Measurements from ENCODE around the gene CTPS1. TPM values are rescaled to one million over a fixed set of nuclear protein-coding genes. Genes with fewer than 3 reads are reported as not detected.

The CTPS1 gene
- total RNA-seq, 3 donors from 2014 or later, result 13.1 to 20.0 (median 13.2) TPM

DNA sequence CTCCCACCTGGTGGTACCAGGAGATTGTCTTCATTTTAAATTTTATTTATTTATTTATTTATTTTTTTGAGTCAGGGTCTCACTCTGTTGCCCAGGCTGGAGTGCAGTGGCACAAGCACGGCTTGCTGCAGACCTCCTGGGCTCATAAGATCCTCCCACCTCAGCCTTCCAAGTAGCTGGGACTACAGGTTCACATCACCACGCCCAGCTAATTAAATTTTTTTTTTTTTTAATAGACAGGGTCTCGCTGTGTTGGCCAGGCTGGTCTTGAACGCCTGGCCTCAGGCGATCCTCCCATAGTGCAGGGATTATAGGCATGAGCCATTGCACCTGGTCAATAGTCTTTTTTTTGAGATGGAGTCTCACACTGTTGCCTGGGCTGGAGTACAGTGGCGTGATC lies 33.5 kb downstream of the CTPS1 start:
- TF ChIP-seq POLR2A (IDR thresholded peaks at IDR 0.05) (no peak), POLR2AphosphoS5 (IDR thresholded peaks at IDR 0.05) (no peak)
- TF ChIP-seq, protein P1, sequence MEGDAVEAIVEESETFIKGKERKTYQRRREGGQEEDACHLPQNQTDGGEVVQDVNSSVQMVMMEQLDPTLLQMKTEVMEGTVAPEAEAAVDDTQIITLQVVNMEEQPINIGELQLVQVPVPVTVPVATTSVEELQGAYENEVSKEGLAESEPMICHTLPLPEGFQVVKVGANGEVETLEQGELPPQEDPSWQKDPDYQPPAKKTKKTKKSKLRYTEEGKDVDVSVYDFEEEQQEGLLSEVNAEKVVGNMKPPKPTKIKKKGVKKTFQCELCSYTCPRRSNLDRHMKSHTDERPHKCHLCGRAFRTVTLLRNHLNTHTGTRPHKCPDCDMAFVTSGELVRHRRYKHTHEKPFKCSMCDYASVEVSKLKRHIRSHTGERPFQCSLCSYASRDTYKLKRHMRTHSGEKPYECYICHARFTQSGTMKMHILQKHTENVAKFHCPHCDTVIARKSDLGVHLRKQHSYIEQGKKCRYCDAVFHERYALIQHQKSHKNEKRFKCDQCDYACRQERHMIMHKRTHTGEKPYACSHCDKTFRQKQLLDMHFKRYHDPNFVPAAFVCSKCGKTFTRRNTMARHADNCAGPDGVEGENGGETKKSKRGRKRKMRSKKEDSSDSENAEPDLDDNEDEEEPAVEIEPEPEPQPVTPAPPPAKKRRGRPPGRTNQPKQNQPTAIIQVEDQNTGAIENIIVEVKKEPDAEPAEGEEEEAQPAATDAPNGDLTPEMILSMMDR (IDR thresholded peaks at IDR 0.05), result no peak
- no peaks in the 10 kb centered on the region for H3K9me3 ChIP-seq
- no peaks in the 10 kb centered on the region for H3K36me3 ChIP-seq
- intact Hi-C loops (cut with DNase I; ENCODE audit: low total_unique reads), result no loop called here
- H3K4me3 ChIP-seq, result no peak overlapping the region
- no peaks in the 10 kb centered on the region for H3K27me3 ChIP-seq
- H3K27ac ChIP-seq, result no peak overlapping the region
- DNase-seq (ENCODE audit: low spot score in 2 of 2), result no peak
- no peaks in the 10 kb centered on the region for H3K4me1 ChIP-seq

DNA sequence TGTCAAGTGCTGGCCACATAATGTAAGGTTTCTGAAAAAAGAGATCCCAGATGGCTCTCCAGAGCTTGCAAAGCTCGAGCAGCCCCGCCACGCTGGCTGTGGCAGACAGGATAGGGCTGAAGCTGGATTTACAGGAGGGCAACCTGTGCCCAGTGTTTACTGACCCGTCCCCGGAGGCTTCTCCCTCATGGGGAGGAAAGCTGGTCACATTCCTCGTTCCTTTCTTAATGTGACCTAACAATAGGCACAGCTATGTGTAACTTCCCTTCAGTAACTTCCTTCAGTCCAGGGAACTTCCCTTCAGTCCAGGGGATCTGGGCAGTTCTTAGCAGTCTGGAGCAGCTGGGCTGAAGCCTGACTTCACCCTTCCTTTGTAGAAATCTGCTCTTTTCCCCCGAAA lies 34.3 kb downstream of the CTPS1 start:
- Histone ChIP-seq H3K36me3 (no peaks in the 10 kb centered on the region), H3K4me3 (no peak overlapping the region), H3K4me1 (no peaks in the 10 kb centered on the region), H3K9me3 (no peaks in the 10 kb centered on the region), H3K27me3 (no peaks in the 10 kb centered on the region), H3K27ac (no peak overlapping the region)
- no peak for DNase-seq (ENCODE audit: low spot score in 2 of 2)
- intact Hi-C loops (cut with DNase I; ENCODE audit: low total_unique reads), result no loop called here
- TF ChIP-seq POLR2A (IDR thresholded peaks at IDR 0.05), result no peak

GRCh38 chr1:41014871-41015270 lies 35.4 kb downstream of the CTPS1 start:
- H3K9me3 ChIP-seq, result no peaks in the 10 kb centered on the region
- no peak for DNase-seq (ENCODE audit: low spot score in 2 of 2)
- intact Hi-C loops (cut with DNase I; ENCODE audit: low total_unique reads), result no loop called here

DNA sequence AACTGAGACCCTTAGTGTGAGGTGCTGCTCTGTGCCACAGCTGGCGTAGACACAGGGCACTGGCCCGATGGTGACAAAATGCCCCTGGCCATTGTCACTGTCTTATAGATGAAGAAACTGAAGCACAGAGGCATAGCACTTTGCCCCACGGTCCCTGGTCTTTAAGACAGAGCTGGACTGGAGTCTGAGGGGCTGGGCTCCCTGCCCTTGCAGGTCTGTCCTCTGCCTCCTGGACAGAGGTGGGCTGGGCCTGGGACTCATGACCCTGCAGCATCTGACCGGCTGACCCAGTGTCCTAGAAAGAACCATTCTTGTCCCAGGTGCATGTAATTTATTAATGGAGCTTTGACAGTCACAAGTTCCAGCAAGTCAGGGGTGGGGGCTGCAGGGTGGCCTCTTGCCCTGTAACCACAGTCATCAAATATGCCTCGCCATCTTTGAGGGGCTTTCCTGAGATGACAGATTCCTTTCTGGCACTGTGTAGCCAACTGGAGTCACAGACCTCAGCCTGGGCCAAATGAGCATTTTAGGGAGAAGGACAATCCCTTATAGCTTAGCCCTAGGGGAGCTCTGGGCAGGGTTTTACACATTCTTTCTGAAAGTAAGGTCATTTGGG lies 35.9 kb downstream of the CTPS1 start:
- Histone ChIP-seq H3K27ac (no peak overlapping the region), H3K27me3 (no peaks in the 10 kb centered on the region), H3K4me3 (no peak overlapping the region), H3K4me1 (no peaks in the 10 kb centered on the region), H3K9me3 (no peaks in the 10 kb centered on the region), H3K36me3 (no peaks in the 10 kb centered on the region)
- TF ChIP-seq POLR2AphosphoS5 (IDR thresholded peaks at IDR 0.05), result no peak
- TF ChIP-seq, protein P1 (IDR thresholded peaks at IDR 0.05), result no peak
- TF ChIP-seq POLR2A (IDR thresholded peaks at IDR 0.05), result no peak
- intact Hi-C loops (cut with DNase I; ENCODE audit: low total_unique reads), result no loop called here
- DNase-seq (ENCODE audit: low spot score in 2 of 2), result no peak

More at GRCh38 chr1:41014871-41015270, 35.4 kb downstream of the CTPS1 start:
- TF ChIP-seq POLR2AphosphoS5 (IDR thresholded peaks at IDR 0.05) (no peak), POLR2A (IDR thresholded peaks at IDR 0.05) (no peak)
- TF ChIP-seq, protein P1 (IDR thresholded peaks at IDR 0.05), result no peak
- Histone ChIP-seq H3K4me1 (no peaks in the 10 kb centered on the region), H3K4me3 (no peak overlapping the region), H3K27me3 (no peaks in the 10 kb centered on the region), H3K36me3 (no peaks in the 10 kb centered on the region), H3K27ac (no peak overlapping the region)

DNA sequence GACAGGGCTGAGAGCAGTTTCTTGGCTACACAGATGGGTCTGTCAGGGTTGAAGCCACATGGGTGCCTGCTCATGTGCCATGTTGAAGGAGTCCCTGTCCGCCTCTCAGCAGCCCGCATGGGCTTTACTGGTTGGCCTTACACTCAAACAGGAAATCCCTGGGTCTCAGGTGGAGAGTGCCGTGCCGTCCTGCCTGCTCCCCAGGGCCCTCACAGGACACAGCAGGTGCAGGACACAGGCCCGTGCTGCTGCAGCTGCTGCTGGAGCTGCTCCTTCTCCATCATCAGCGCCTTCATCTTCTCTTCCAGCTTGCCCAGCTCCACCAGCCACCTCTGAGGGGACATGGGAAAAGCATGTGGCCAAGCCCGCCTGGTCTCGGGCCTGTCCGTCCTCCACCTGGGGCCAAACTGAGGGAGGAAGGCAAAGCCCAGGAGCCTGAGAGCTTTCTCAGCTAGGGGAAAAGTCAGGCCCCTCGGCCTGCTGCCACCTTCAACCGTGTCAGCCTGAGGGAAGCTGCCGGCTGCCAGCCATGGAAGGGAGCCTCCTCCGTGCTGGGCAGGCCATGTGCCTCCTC lies 36.5 kb downstream of the CTPS1 start:
- Histone ChIP-seq H3K36me3 (no peaks in the 10 kb centered on the region), H3K9me3 (no peaks in the 10 kb centered on the region), H3K4me1 (no peaks in the 10 kb centered on the region), H3K4me3 (no peak overlapping the region), H3K27me3 (no peaks in the 10 kb centered on the region), H3K27ac (no peak overlapping the region)
- intact Hi-C loops (cut with DNase I; ENCODE audit: low total_unique reads), result no loop called here
- DNase-seq (ENCODE audit: low spot score in 2 of 2), result no peak
- TF ChIP-seq POLR2AphosphoS5 (IDR thresholded peaks at IDR 0.05) (no peak), POLR2A (IDR thresholded peaks at IDR 0.05) (no peak)
- TF ChIP-seq, protein P1 (IDR thresholded peaks at IDR 0.05), result no peak

Measured in breast epithelium (tissue), 4 donors.